Fibroblast of skin of right biceps (primary cell): ENCODE measurements around the gene PLAAT2.

ENCODE experiments used
- DNase-seq: peaks from one replicate; pipeline ENCODE4 v3.0.0-alpha.2; 2013

The PLAAT2 gene

DNA sequence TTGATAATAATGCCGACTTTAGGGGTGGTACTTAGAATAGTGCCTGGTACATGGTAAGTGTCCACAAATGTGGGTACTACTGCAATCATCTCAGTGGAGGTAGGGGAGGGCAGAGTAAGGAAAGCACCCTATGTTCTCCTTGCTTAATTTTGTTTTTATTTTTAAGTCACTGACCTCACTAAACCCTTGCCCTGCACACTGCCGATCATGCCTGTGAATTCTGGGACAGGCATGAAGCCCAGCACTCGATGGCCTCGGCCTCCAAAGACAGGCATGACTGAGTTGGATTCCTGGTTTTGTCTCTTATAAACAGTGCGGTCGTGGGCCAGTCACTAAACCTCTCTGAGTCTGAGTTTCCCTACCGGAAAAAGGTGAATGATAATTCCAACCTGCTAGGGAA lies 50.4 kb downstream of the PLAAT2 start:
- no peak for DNase-seq

DNA sequence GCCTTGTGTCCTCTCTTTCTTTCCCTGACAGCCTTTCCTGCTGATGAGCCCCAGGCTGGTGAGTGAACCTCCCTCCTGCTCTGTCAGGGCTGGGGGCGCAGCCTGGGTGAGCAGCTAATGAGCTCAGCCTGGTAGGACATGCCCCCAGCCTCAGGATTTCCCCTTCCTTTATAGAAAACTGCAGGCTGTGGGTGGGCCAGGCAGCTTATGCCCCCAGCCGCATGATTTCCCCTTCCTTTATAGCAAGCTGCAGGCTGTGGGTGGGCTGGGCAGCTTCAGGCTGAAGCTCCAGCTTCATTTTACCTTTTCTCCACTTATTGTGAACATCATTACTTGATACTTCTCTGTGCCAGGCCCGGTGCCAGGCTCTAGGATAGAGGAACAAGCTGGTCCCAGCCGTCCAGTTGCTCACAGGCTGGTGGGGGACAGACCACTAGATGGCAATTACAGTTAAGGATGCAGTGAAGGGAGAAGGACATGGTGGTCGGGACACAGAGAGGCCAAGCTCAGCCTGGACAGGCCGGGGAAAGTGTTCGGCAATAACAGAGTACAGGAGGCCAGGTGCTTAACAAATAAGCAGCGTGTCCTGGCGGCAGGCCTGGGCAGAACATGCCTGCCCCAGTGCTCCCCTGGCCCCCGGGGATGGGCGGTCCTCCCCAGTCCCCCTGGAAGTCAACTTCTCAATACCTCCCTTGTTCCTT lies 52.0 kb downstream of the PLAAT2 start:
- DNase-seq: no peak

DNA sequence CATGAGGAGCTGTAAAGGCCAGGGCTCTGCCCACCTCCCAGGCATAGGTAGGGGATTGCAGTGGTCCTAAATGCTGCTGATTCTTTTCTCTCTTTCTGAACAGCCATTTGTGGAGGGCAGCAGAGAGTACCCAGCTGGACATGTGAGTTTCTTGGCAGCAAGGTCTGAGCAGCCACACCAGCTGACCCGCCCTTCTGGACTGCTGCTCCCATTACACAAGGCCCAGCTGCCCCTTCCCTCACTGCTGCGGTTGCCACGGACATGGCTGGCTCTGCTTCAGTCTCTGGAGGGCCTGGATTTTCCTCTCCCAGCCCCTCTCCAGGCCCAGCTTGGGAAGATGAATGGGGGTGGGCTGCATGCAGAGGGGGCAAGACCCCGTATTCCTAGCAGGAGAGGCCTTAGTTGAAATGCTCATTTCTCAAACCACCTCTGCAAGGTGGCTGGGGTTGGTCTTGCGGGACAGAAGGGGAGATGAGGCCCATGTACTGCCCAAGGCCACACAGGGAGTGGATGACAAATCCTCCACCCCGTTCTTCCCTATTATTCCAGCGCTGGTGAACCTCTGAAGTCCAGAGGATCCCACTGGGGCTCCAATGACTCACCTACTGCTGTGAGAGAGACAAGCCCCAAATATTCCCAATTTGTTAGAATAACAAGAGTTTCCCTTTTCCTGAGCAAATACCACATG lies 52.7 kb downstream of the PLAAT2 start:
- peak; percentile 65 for DNase-seq

DNA sequence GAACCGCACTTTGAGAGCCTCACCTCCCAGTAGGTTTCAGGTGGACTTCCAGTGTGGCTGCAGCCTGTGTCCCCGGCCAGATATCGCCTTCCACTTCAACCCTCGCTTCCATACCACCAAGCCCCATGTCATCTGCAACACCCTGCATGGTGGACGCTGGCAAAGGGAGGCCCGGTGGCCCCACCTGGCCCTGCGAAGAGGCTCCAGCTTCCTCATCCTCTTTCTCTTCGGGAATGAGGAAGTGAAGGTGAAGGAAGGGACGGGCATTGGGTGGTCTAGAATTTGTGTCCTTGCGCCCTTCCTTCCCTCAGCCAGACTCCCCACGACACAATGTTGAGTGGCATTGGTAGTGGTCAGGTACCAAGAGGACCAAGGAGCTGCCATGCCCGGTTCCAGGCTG lies 54.4 kb downstream of the PLAAT2 start:
- DNase-seq: no peak

DNA sequence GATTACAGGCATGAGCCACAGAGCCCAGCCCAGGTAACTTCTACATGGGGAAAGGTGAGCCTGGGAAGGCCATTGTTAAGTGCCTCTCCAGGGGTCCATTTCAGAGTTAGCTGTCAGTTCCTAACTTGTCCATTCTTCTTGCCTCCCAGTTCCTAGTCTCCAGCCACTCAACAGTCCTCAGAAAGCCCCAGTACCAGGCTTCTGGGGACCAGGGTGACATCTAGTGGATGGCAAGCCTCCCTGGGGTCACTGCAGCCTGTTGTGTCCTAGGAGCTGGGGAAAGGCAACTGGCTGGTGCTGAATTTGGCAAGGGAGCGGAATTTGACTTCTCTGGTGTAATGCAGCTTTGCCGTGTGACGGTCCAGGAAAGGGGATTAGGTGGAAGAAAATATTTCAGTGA lies 55.2 kb downstream of the PLAAT2 start:
- DNase-seq: no peak

DNA sequence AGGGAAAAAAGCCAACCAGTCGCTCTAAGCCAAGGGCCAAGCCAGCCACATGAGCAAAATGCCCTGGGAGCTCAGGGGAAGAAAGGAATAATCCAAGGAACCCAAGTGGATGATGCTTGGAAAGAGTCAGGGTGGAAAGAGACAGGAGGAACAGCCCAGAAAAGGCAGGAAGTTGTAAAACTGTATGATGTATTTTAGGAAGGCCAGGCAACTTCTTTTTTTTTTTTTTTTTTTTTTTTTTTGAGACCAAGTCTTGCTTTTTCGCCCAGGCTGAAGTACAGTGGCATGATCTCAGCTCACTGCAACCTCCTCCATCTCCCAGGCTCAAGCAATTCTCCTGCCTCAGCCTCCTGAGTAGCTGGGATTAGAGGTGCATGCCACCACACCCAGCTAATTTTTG lies 55.7 kb downstream of the PLAAT2 start:
- DNase-seq: no peak

DNA sequence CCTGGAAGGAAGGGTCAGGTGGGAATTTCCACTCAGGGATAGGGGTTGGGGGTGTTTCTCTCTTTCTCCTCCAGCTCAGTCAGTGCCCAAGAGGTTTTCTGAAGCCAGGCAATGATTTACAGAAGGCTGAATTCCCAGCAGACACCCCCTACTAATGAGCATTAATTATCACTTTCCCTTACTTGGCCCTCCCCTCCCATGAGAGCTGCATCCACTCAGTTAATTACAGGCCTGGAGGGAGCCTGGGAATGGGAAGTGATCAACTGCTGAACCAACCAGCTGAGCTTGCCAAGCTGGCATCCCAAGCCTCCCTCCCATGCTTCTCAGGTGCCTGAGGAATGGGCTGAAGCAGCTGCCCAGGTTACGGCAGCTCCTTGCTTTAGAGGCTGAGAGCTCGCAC lies 56.3 kb downstream of the PLAAT2 start:
- DNase-seq: no peak

DNA sequence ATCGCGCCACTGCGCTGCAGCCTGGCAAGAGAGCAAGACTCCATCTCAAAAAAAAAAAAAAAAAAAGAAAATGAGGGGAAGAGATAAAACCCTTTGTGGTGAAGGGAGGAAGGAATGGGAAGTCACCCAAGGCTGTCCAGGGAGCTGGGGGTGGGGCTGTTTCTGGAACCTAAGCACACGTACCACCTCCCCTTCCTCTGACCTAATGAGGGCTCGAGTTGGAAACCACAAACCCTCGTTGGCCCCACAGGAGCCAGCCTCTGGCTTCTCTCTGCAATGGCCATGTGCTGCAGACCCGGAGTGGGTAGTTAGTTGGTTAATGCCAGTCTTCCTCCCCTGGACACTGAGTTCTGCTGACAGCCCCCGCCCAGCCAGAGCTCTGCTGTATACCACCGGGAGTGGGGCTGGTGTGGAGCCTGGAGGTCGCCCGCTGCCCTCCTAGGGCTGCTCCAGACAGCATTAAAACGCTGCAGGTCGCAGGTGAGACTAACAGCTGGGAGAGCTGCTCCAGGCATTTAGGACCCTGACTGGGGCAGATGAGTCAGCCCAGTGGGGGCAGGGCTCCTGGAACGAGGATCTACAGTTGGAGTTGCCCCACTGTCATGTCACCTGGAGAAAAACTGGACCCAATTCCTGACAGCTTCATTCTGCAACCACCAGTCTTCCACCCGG lies 57.2 kb downstream of the PLAAT2 start, which contains the start of gene LGALS12:
Gene LGALS12, plus strand, starts transcription at position 228 of the 672 bp plus-strand sequence. Its CDS starts 375 bp downstream, at position 603.
- no peak for DNase-seq

DNA sequence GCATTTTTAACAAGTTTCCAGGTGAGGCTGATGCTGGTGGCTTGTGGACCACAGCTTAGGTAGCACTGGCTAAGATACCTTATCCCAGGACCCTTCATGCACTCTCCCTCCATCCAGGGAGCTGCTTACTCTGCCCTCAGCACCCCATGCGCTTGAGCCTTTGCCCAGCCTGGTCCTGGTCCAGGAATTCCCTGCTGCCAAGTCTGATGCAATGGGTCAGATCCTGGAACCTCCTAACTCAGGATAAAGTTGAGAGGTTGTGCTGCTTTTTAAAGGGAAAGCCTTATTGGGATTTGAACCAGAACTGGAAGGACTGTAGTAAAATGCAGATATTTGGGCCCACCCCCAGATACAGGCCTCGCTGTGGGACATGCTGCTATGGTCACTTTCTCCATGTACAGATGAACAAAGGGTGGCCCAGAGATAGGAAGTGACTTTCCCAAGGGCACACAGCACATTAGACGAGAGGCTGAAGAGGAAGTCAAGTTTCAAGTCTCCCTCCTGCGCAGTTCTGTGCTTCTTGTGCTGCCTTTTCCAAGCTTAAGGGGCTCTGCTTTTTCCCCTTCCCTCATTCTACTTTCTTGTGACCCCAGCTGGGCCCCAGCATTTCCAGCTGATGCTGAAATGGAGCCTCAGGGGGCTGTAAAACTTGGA lies 58.1 kb downstream of the PLAAT2 start:
- no peak for DNase-seq

DNA sequence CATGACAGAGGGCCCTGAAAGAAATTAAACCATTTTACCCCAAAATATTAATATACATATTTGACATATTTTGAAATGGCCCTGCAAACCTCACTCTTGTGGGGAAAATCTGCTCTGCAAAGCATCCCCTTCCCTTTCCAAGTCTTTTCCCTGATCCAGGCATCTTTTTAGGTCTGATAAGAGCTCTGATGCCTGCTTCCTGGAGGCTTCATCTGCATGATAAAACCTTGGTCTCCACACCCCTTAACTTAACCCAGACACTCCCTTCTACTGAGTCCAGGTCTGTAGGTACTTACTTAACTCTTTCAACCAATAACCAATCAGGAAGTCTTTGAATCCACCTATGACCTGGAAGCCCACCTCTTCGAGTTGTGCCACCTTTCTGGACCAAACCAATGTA lies 59.1 kb downstream of the PLAAT2 start:
- no peak for DNase-seq

DNA sequence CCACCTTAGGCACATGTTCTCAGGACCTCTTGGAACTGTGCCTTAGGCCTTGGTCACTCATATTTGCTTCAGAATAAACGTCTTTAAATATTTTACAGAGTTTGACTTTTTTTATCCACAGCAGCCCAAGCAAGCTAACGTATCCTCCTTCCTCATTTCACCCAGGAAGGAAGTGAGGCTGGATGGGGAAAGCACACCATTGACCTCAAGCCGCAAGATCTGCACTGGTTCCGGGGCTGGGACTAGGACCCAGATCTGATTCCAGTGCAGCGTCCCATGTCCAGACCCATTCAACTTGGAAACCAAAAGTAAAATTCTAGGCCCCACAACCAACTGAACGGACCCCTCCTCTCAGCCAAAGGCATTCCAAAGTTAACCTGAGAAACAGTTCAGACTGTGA lies 59.7 kb downstream of the PLAAT2 start:
- no peak for DNase-seq
